ENCODE data around the gene LCLAT1. TPM values are rescaled to one million over a fixed set of nuclear protein-coding genes. Genes with fewer than 3 reads are reported as not detected.

Gene LCLAT1
- total and polyA plus RNA-seq, 2 donors (not counting 1 experiment from before 2014, with no cell fraction given): 5.1 to 21.9 TPM

DNA sequence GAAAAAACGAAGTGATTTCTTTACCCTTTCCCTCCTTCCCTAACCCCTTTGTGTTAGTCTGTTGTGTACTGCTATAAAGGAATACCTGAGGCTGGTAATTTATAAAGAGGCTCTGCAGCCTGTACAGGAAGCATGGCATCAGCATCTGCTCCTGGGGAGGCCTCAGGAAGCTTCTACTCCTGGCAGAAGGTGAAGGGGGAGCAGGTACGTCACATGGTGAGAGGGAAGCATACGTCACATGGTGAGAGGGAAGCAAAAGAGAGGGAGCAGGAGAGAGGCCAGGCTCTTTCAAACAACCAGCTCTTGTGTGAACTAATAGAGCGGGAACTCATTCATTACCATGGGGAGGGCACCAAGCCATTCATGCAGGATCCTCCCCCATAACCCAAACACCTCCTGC lies 234.0 kb downstream of the LCLAT1 start:
- Histone ChIP-seq H3K4me1 (ENCODE audit: control insufficient read depth in 2 of 2, insufficient read depth in 2 of 2, low read length in 2 of 2) (peaks cover 6 to 13% of the 10 kb centered on the region in 2 donors), H3K36me3 (replicated peaks in 1 of 2; ENCODE audit: control extremely low read depth in 1 of 2, control insufficient read depth in 1 of 2, extremely low read depth in 1 of 2, insufficient read depth in 2 of 2, low read length in 1 of 2) (no peaks in the 10 kb centered on the region), H3K79me2 (ENCODE audit: control insufficient read depth, insufficient read depth, low read length) (no peaks in the 10 kb centered on the region), H3K9me3 (ENCODE audit: control extremely low read depth in 1 of 3, control insufficient read depth in 2 of 3, insufficient read depth in 1 of 3, low read length in 2 of 3) (peaks cover 0 to 1% (median 0%) of the 10 kb centered on the region in 3 donors), H3K9ac (ENCODE audit: low read length) (no peak overlapping the region), H3K27ac (ENCODE audit: low read length in 2 of 2) (no peak overlapping the region), H3K4me3 (ENCODE audit: control extremely low read depth in 1 of 5, extremely low read depth in 1 of 5, insufficient read depth in 1 of 5, low read depth in 2 of 5, low read length in 4 of 5) (no peak overlapping the region), H3K27me3 (replicated peaks in 1 of 4; ENCODE audit: control extremely low read depth in 1 of 4, control insufficient read depth in 3 of 4, insufficient read depth in 4 of 4, low read length in 3 of 4) (no peaks in the 10 kb centered on the region), H3K4me2 (replicated peaks; ENCODE audit: low read depth, low read length, poor library complexity, severe bottlenecking) (no peak overlapping the region), H4K20me1 (ENCODE audit: control insufficient read depth, insufficient read depth, low read length, poor library complexity, severe bottlenecking) (no peaks in the 10 kb centered on the region), H2AFZ (ENCODE audit: insufficient read depth, low read depth, low read length, poor library complexity, severe bottlenecking) (no peak overlapping the region)
- Mint-ChIP-seq H3K27me3 (no peaks in the 10 kb centered on the region), H3K27ac (no peak overlapping the region), H3K4me3 (no peak overlapping the region), H3K4me1 (peaks cover 15% of the 10 kb centered on the region), H3K9me3 (ENCODE audit: insufficient read depth) (no peaks in the 10 kb centered on the region)
- intact Hi-C loops (cut with micrococcal nuclease): no loop called here
- ATAC-seq (ENCODE audit: low read depth) (no peak), DNase-seq (no peak)
- TF ChIP-seq, protein P1, sequence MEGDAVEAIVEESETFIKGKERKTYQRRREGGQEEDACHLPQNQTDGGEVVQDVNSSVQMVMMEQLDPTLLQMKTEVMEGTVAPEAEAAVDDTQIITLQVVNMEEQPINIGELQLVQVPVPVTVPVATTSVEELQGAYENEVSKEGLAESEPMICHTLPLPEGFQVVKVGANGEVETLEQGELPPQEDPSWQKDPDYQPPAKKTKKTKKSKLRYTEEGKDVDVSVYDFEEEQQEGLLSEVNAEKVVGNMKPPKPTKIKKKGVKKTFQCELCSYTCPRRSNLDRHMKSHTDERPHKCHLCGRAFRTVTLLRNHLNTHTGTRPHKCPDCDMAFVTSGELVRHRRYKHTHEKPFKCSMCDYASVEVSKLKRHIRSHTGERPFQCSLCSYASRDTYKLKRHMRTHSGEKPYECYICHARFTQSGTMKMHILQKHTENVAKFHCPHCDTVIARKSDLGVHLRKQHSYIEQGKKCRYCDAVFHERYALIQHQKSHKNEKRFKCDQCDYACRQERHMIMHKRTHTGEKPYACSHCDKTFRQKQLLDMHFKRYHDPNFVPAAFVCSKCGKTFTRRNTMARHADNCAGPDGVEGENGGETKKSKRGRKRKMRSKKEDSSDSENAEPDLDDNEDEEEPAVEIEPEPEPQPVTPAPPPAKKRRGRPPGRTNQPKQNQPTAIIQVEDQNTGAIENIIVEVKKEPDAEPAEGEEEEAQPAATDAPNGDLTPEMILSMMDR (IDR thresholded peaks at IDR 0.05): no peak
- no peak for TF ChIP-seq EZH2 (IDR thresholded peaks at IDR 0.05; ENCODE audit: borderline replicate concordance, insufficient read depth, low read depth, low read length, poor library complexity, severe bottlenecking)
- POLR2A ChIA-PET: no interaction called here
- 100% methylated on average over 3 of the region's 4 CpGs for WGBS (ENCODE audit: insufficient coverage)
- CTCF ChIA-PET: interaction anchor here (0.9 kb wide), 1 partner anchor 22 kb away, joined by 3 read pairs; no protein-coding TSS in a partner anchor

GRCh38 chr2:30683236-30683956 lies 236.3 kb downstream of the LCLAT1 start:
- ChIA-PET POLR2A (no interaction called here), CTCF (interaction anchor here (0.6 to 1.8 kb wide), 8 partner anchors 18 to 518 kb away, joined by 3 to 10 read pairs (median 5); no protein-coding TSS in a partner anchor)
- TF ChIP-seq, protein P1 (IDR thresholded peaks at IDR 0.05): no peak
- TF ChIP-seq EZH2 (IDR thresholded peaks at IDR 0.05; ENCODE audit: borderline replicate concordance, insufficient read depth, low read depth, low read length, poor library complexity, severe bottlenecking): no peak
- Mint-ChIP-seq H3K27ac (peak overlapping the region; percentile 82), H3K4me3 (no peak overlapping the region), H3K27me3 (no peaks in the 10 kb centered on the region), H3K9me3 (ENCODE audit: insufficient read depth) (no peaks in the 10 kb centered on the region), H3K4me1 (peaks cover 12% of the 10 kb centered on the region)
- peak overlapping the region; percentile 67 for H2AFZ ChIP-seq (ENCODE audit: insufficient read depth, low read depth, low read length, poor library complexity, severe bottlenecking)
- no peaks in the 10 kb centered on the region for H3K9me3 ChIP-seq (ENCODE audit: control extremely low read depth in 1 of 3, control insufficient read depth in 2 of 3, insufficient read depth in 1 of 3, low read length in 2 of 3)
- no peaks in the 10 kb centered on the region for H4K20me1 ChIP-seq (ENCODE audit: control insufficient read depth, insufficient read depth, low read length, poor library complexity, severe bottlenecking)
- no peaks in the 10 kb centered on the region for H3K36me3 ChIP-seq (replicated peaks in 1 of 2; ENCODE audit: control extremely low read depth in 1 of 2, control insufficient read depth in 1 of 2, extremely low read depth in 1 of 2, insufficient read depth in 2 of 2, low read length in 1 of 2)
- intact Hi-C loops (cut with micrococcal nuclease): no loop called here
- H3K79me2 ChIP-seq (ENCODE audit: control insufficient read depth, insufficient read depth, low read length): no peaks in the 10 kb centered on the region
- WGBS (ENCODE audit: insufficient coverage): 73% methylated on average over 5 of the region's 8 CpGs
- H3K9ac ChIP-seq (ENCODE audit: low read length): no peak overlapping the region
- peak overlapping the region in 1 of 2 donors; percentile 22 for H3K27ac ChIP-seq (ENCODE audit: low read length in 2 of 2)
- H3K4me1 ChIP-seq (ENCODE audit: control insufficient read depth in 2 of 2, insufficient read depth in 2 of 2, low read length in 2 of 2): peaks cover 6 to 13% of the 10 kb centered on the region in 2 donors
- no peaks in the 10 kb centered on the region for H3K27me3 ChIP-seq (replicated peaks in 1 of 4; ENCODE audit: control extremely low read depth in 1 of 4, control insufficient read depth in 3 of 4, insufficient read depth in 4 of 4, low read length in 3 of 4)
- peak overlapping the region; percentile 2 for H3K4me2 ChIP-seq (replicated peaks; ENCODE audit: low read depth, low read length, poor library complexity, severe bottlenecking)
- DNase-seq: peak; percentile 62
- ATAC-seq (ENCODE audit: low read depth): peak; percentile 87
- no peak overlapping the region for H3K4me3 ChIP-seq (ENCODE audit: control extremely low read depth in 1 of 5, extremely low read depth in 1 of 5, insufficient read depth in 1 of 5, low read depth in 2 of 5, low read length in 4 of 5)

Data from B cell (primary cell).